Measurements from ENCODE around the gene RAD51B.

DNA sequence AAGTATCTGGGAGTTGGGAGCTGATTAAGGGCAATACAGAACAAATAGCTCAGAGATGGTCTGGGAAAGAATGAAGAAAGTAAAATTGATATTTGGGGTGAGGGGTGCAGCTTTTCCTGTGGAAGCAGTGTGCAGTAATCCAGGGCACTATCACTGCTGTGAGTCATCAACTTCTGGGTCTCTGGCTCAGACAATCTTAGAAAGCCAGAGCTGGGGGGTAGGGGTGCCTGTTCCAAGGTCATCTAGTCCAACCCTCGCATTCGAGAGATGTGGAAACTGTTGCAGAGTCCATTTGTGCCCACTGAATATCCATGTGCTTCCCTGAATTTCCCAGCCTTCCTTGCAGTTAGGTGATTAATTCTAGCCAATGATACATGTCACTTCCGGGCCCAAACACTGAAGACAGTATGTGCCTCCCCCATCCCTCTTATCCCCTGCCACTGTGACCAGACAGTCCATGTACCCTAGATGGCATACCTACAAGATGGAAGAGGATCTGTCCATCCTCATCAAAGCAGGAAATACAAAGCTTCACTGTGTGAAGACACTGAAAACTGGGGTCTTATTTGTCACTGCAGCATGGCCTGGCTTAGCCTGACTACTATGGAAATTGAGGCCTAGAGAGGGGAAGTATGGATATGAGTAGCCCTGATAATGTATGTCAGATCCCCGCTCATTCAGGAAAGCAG, 921.4 kb downstream of the RAD51B start:
- TF ChIP-seq CTCF (IDR thresholded peaks at IDR 0.05; ENCODE audit: insufficient read depth, low read length) (no peak), POLR2AphosphoS5 (IDR thresholded peaks at IDR 0.05; ENCODE audit: low read depth) (no peak), GABPA (IDR thresholded peaks at IDR 0.05; ENCODE audit: low read depth) (no peak), SPI1 (IDR thresholded peaks at IDR 0.05; ENCODE audit: borderline replicate concordance, low read depth) (no peak)
- TF ChIP-seq, protein P1, sequence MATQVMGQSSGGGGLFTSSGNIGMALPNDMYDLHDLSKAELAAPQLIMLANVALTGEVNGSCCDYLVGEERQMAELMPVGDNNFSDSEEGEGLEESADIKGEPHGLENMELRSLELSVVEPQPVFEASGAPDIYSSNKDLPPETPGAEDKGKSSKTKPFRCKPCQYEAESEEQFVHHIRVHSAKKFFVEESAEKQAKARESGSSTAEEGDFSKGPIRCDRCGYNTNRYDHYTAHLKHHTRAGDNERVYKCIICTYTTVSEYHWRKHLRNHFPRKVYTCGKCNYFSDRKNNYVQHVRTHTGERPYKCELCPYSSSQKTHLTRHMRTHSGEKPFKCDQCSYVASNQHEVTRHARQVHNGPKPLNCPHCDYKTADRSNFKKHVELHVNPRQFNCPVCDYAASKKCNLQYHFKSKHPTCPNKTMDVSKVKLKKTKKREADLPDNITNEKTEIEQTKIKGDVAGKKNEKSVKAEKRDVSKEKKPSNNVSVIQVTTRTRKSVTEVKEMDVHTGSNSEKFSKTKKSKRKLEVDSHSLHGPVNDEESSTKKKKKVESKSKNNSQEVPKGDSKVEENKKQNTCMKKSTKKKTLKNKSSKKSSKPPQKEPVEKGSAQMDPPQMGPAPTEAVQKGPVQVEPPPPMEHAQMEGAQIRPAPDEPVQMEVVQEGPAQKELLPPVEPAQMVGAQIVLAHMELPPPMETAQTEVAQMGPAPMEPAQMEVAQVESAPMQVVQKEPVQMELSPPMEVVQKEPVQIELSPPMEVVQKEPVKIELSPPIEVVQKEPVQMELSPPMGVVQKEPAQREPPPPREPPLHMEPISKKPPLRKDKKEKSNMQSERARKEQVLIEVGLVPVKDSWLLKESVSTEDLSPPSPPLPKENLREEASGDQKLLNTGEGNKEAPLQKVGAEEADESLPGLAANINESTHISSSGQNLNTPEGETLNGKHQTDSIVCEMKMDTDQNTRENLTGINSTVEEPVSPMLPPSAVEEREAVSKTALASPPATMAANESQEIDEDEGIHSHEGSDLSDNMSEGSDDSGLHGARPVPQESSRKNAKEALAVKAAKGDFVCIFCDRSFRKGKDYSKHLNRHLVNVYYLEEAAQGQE (IDR thresholded peaks at IDR 0.05; ENCODE audit: insufficient replicate concordance, low read depth) = no peak

Data from HL-60 (cell line).